Cardiac fibroblast (primary cell): ENCODE measurements around the gene SRGAP3.

Experiments used
- DNase-seq, 2 donors: peaks; one replicate each; pipeline versions ENCODE4 v3.0.0 to v3.0.0-alpha.2; 2010; ENCODE audit warnings: low read depth in 2 of 2
- H3K4me3 ChIP-seq, 2 donors: replicated peaks in 1 of 2; 1 replicate in 1 of 2; 2 replicates in 1 of 2; pipeline ENCODE4 v1.5.1; 2011; ENCODE audit warnings: low read depth in 2 of 2, low read length in 2 of 2, mild to moderate bottlenecking in 2 of 2, moderate library complexity in 1 of 2
- TF ChIP-seq, protein P1 (sequence below): IDR thresholded peaks from one replicate; pipeline ENCODE4 v1.5.1; 2011; ENCODE audit warnings: low read depth, mild to moderate bottlenecking, low read length, inconsistent platforms

SRGAP3 gene

DNA sequence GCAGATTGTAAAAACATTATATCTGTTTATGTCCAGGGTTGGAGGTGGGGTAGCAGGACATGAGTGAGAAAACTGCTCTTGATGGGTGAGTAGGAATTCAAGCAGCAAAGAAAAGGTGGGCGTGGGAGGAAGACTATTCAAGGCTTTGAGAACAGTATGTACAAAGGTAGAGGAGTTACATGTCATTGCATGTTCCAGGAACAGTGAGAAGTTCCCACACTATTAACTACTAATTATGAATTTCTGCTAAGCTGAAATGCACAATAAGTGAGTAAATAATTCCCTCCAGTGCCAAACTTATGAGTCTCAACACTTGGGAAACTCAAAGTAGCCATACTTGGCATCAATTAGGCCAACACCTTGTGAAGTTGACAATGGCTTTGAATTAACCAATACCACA lies 80.1 kb downstream of the SRGAP3 start:
- no peak for DNase-seq
- H3K4me3 ChIP-seq = no peak overlapping the region
- TF ChIP-seq, protein P1, sequence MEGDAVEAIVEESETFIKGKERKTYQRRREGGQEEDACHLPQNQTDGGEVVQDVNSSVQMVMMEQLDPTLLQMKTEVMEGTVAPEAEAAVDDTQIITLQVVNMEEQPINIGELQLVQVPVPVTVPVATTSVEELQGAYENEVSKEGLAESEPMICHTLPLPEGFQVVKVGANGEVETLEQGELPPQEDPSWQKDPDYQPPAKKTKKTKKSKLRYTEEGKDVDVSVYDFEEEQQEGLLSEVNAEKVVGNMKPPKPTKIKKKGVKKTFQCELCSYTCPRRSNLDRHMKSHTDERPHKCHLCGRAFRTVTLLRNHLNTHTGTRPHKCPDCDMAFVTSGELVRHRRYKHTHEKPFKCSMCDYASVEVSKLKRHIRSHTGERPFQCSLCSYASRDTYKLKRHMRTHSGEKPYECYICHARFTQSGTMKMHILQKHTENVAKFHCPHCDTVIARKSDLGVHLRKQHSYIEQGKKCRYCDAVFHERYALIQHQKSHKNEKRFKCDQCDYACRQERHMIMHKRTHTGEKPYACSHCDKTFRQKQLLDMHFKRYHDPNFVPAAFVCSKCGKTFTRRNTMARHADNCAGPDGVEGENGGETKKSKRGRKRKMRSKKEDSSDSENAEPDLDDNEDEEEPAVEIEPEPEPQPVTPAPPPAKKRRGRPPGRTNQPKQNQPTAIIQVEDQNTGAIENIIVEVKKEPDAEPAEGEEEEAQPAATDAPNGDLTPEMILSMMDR = no peak

DNA sequence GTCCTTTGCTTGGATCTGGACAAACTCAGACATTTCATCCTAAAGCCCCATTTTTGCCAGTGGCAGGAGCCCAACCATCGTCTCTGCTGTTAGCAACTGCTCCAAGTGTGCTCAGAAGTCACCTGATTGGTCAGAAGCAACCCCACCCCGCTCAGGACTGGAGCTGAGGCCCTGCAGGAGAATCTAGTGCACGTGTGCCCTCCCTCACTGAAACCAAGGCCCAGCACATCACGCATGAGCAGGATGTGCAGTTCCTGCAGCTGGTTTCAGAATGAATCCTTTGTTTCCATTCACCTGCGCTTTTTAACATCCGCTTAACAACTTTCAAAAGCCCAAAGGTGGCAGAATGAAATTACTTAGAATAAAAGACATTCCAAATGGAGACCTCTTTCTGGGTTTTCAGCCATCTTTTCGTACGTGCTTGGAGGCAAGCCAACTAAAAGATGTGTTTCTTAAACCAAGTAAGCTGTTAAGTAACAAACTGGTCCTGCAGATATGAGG lies 81.2 kb downstream of the SRGAP3 start:
- DNase-seq = no peak
- TF ChIP-seq, protein P1 = no peak
- no peak overlapping the region for H3K4me3 ChIP-seq

DNA sequence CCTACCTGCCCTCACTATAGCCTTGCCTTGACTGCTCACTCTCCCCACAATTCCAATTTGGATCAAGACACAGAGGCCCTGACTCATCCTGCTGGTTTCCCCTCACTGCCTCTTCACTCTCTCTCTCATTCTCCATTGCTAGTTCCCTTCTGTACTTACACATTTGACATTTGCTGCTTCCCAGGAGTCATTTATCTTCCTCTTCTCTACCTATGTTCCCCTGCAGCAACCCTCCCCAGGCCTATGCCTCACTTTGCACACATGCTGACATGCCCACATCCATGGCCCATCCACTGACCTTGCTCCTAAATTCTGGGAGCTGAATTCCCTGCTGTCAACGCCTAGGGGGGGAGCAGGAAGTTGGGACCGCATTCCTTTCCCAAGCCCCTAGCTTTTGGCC lies 82.2 kb downstream of the SRGAP3 start:
- H3K4me3 ChIP-seq = no peak overlapping the region
- TF ChIP-seq, protein P1 = no peak
- no peak for DNase-seq

DNA sequence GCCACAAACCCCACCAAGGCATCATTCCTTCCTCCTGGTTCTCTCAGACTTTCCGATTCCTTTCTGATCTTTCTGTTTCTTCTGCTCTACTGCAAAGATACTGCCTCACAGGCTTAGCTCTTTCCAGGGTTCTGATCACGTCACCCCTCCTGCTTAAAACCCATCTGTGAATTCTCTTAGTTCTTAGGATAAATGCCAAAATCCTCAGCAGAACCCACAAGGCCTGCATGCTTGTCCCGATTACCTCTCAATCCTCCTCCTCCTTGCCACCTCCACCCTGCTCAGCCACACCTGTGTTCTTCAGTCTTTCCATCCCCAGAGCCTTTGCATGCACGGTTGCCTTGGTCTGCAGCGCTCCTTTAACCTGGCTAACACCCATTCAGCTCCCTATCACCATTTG lies 84.0 kb downstream of the SRGAP3 start:
- no peak for DNase-seq
- no peak overlapping the region for H3K4me3 ChIP-seq
- TF ChIP-seq, protein P1 = no peak

DNA sequence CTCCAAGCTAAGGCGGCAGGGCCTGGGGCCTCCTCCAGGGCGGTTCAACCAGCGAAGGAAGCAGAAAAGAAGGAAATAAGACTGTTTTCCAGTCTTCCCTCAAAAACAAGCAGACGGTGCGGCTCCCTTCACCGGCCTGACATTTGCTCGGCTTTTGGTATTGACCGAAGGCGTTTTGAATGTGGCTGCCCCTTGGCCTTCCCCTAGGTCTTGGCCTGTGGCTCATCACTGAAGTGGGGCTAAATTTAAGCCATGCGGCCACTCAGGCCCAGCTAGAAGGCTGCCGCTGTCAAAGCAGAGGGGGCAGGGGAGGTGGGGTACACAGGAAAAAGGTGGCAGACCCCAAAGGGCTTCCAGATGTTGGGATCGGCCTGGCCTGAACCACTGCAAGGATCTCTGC lies 86.2 kb downstream of the SRGAP3 start:
- TF ChIP-seq, protein P1 = no peak
- H3K4me3 ChIP-seq = no peak overlapping the region
- no peak for DNase-seq

DNA sequence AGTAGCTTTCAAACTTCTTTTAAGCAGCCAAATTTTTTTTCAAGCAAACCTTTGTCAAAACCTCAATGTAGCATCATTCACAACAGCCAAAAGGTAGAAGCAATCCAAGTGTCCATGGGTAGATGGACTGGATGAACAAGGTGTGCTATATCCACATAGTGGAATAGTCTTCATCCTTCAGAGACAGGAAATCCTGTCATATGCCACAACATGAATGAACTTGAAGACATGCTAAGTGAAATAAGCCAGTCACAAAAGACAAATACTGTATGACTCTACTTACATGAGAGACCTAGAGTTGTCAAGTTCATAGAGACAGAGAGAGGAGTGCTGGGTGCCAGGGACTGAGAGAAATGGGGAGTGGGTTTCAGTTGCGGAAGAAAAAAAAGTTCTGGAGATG lies 87.6 kb downstream of the SRGAP3 start:
- no peak overlapping the region for H3K4me3 ChIP-seq
- TF ChIP-seq, protein P1 = no peak
- no peak for DNase-seq

DNA sequence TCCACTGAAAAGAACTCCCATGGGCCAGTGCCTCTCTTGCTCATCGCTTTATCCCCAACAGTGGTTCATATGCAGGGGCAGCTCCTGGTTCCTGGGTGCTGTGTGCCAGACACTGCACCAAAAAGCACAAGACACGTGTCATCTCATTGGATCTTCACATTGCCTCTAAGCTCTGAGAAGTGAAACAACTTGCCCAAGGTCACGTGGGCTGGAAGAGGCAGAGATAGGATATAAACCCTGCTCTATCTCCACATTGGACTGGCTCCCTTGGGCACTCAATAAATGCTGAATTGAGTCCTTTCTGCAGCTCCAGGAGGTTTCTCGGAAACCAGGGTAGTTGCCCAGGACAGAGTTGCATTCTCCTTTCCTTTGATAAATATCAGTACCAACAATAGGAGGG lies 88.1 kb downstream of the SRGAP3 start:
- DNase-seq = no peak
- H3K4me3 ChIP-seq = no peak overlapping the region
- TF ChIP-seq, protein P1 = no peak
